BLaER1 (cell line): ENCODE data around the gene PROC.
A peak's percentile ranks its signal among the peaks of the same experiment; 100 is the strongest.

ENCODE experiments used
- H3K27ac ChIP-seq: shearing (Covaris generic); formaldehyde crosslinking; 2 replicates; pipeline ENCODE4 v1.8.1; 2022
- H3K27me3 ChIP-seq: shearing (Covaris generic); formaldehyde crosslinking; 2 replicates; pipeline ENCODE4 v1.8.1; 2022
- H3K36me3 ChIP-seq: shearing (Covaris generic); formaldehyde crosslinking; 2 replicates; pipeline ENCODE4 v1.8.1; 2022
- H3K4me1 ChIP-seq: shearing (Covaris generic); formaldehyde crosslinking; 2 replicates; pipeline ENCODE4 v1.8.1; 2022
- H3K4me2 ChIP-seq: shearing (Covaris generic); formaldehyde crosslinking; 2 replicates; pipeline ENCODE4 v1.8.1; 2022
- H3K4me3 ChIP-seq: shearing (Covaris generic); formaldehyde crosslinking; 2 replicates; pipeline ENCODE4 v1.8.1; 2022
- H3K9ac ChIP-seq: shearing (Covaris generic); formaldehyde crosslinking; 2 replicates; pipeline ENCODE4 v1.8.1; 2022
- H3K9me3 ChIP-seq: shearing (Covaris generic); formaldehyde crosslinking; 2 replicates; pipeline ENCODE4 v1.8.1; 2022
- H4K20me1 ChIP-seq: shearing (Covaris generic); formaldehyde crosslinking; 2 replicates; pipeline ENCODE4 v1.8.1; 2022
- Cebpa-rat ChIP-seq: shearing (Covaris generic); IDR thresholded peaks from 2 replicates; pipeline ENCODE4 v1.8.1; 2022

The PROC gene

DNA sequence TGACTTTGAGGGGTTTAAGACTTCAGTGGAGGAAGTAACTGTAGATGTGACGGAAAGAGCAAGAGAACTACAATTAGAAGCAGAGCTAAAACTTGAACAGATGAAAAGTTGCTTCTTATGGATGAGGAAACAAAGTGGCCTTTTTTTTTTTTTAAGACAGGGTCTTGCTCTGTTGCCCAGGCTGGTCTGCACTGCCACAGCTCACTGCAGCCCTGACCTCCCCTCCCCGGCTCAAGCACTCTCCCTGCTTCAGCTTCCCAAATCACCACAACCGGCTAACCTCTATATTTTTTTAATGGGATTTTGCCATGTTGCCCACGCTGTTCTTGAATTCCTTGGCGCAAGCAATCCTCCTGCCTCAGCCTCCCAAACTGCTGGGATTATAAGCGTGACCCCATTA lies 33.7 kb upstream of the PROC start:
- H3K27me3 ChIP-seq = no peaks in the 10 kb centered on the region
- no peak overlapping the region for H3K4me3 ChIP-seq
- H4K20me1 ChIP-seq = peaks cover 74% of the 10 kb centered on the region
- H3K9me3 ChIP-seq = peaks cover 6% of the 10 kb centered on the region; the same call in 1 of the 2 replicates
- peaks cover 41% of the 10 kb centered on the region for H3K4me1 ChIP-seq
- peaks cover 16% of the 10 kb centered on the region; the same call in 1 of the 2 replicates for H3K36me3 ChIP-seq
- H3K9ac ChIP-seq = no peak overlapping the region
- H3K27ac ChIP-seq = no peak overlapping the region
- no peak for TF ChIP-seq Cebpa-rat
- H3K4me2 ChIP-seq = peak overlapping the region; percentile 89; the same call in 1 of the 2 replicates

DNA sequence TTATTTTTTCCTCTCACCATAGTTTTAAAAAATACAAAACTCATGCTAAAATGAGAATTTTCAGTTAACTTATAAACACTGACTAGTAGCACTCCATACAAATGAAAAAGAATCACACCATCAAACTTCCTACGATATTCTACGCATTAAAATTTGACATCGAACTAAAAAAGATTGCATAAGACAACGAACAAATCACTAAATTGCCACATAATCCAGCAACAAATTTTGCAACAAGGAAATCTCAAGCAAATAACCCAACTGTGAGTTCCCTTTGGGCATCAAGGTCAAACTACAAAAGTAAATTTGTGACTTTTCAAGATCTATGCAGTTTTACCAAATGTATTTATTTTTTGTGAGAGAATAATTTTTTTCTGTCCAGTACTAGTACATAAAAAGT lies 32.0 kb upstream of the PROC start:
- peaks cover 57% of the 10 kb centered on the region for H3K4me1 ChIP-seq

GRCh38 chr2:127386764-127387654 lies 31.2 kb upstream of the PROC start:
- H3K27me3 ChIP-seq = no peaks in the 10 kb centered on the region
- peak overlapping the region; percentile 99 for H3K9ac ChIP-seq
- TF ChIP-seq Cebpa-rat = no peak
- peaks cover 57% of the 10 kb centered on the region for H3K4me1 ChIP-seq
- peak overlapping the region; percentile 89 for H3K4me2 ChIP-seq
- peaks cover 51% of the 10 kb centered on the region for H4K20me1 ChIP-seq
- H3K9me3 ChIP-seq = no peaks in the 10 kb centered on the region
- peak overlapping the region; percentile 99 for H3K27ac ChIP-seq
- peak overlapping the region; percentile 99 for H3K4me3 ChIP-seq
- peaks cover 10% of the 10 kb centered on the region; the same call in 1 of the 2 replicates for H3K36me3 ChIP-seq

More for the DNA sequence above, 32.0 kb upstream of the PROC start:
- no peak for TF ChIP-seq Cebpa-rat
- H4K20me1 ChIP-seq = peaks cover 59% of the 10 kb centered on the region
- H3K27ac ChIP-seq = no peak overlapping the region
- H3K27me3 ChIP-seq = no peaks in the 10 kb centered on the region
- H3K9me3 ChIP-seq = no peaks in the 10 kb centered on the region
- peaks cover 10% of the 10 kb centered on the region; the same call in 1 of the 2 replicates for H3K36me3 ChIP-seq
- peak overlapping the region; percentile 99 for H3K4me3 ChIP-seq
- peak overlapping the region; percentile 99; the same call in 1 of the 2 replicates for H3K9ac ChIP-seq
- H3K4me2 ChIP-seq = peak overlapping the region; percentile 89

DNA sequence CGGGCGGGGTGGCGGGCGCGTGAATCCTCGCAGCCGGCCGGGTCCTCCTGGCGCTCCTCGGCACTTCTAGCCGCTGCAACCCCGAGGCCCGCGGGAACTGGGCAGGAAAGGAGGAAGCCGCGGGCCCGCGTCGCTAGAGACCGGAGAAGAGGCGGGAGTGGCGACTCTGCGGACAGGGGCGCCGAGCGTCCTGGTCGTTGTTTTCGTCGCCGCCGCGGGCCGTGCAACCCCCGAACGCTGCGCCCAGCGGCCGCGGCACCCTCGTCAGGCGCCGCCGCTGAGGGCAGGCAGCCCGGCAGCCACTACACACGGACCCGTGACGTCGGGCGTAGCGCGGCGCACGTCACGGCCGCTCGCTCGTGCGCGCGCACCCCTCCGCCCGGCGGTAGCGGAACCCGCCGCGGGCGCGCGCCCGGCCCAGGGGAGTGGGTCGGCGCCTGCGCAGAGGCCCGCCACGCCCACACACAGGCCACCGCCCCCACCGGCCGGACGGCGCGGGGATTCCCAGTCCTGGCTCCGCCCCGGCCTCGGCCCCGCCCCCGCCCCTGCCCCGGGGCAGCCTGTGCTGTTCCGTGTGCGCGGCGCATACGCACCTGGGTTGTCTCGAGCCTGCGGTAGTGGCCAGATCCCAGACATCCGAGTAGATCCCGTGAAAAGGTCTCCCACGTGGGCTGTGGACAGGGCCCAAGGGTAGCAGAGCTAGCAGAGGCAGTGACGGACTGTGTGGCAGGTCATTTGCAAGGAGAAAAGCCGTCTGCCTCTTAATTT lies 30.4 kb upstream of the PROC start, which contains the start of gene MAP3K2:
MAP3K2 (minus strand) TSS at position 321 of the 768 bp plus-strand sequence. CDS start 44,846 bp downstream, outside the sequence.
- H3K27me3 ChIP-seq = no peaks in the 10 kb centered on the region
- TF ChIP-seq Cebpa-rat = no peak
- H3K4me1 ChIP-seq = peaks cover 57% of the 10 kb centered on the region
- H3K36me3 ChIP-seq = peaks cover 10% of the 10 kb centered on the region; the same call in 1 of the 2 replicates
- H3K4me2 ChIP-seq = peak within 1 kb of the TSS; percentile 89
- peak within 1 kb of the TSS; percentile 99 for H3K4me3 ChIP-seq
- H3K9me3 ChIP-seq = no peaks in the 10 kb centered on the region
- peak within 1 kb of the TSS; percentile 99 for H3K9ac ChIP-seq
- H3K27ac ChIP-seq = peak within 1 kb of the TSS; percentile 99
- peaks cover 43% of the 10 kb centered on the region for H4K20me1 ChIP-seq

DNA sequence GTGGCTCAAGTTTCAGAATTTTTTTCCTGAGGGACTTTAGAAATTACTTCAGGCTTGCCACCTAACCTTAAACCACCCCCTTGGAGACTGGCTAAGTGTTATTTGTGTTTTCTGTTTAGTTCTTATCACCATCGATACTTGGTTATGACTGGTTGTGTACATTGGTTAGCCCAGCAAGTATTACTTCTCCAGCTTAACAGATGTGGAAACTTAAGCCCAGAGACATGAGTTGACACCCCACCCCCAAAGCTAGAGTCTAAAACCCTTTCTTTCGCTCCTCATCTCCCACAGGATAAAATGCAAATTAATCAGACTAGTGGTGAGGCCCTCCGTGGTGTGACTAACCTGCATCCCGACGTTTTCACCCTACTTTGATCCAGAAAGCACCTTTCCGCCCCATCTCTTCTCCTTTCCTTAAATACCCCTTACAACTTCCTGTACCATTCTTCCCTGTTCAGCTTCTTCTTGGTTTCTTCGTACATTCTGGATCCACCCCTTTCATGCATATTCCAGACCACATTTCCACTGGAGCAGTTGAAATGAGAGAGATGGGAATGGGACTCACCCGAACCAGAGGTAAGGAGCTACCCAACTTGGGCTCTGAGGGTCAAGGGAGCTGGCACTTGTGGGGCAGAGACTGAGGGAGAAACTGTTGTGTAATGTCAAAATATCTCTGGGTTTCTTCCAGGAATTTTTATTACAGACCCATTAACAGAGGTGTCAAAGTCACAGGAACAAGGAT lies 29.6 kb upstream of the PROC start:
- H4K20me1 ChIP-seq = peaks cover 36% of the 10 kb centered on the region
- peak overlapping the region; percentile 99 for H3K27ac ChIP-seq
- H3K4me1 ChIP-seq = peaks cover 57% of the 10 kb centered on the region
- no peaks in the 10 kb centered on the region for H3K27me3 ChIP-seq
- peak overlapping the region; percentile 89 for H3K4me2 ChIP-seq
- H3K9me3 ChIP-seq = no peaks in the 10 kb centered on the region
- TF ChIP-seq Cebpa-rat = no peak
- H3K4me3 ChIP-seq = peak overlapping the region; percentile 99
- peaks cover 10% of the 10 kb centered on the region; the same call in 1 of the 2 replicates for H3K36me3 ChIP-seq
- peak overlapping the region; percentile 77 for H3K9ac ChIP-seq

GRCh38 chr2:127389778-127390435 lies 28.3 kb upstream of the PROC start:
- Histone ChIP-seq H3K27me3 (no peaks in the 10 kb centered on the region), H3K9ac (no peak overlapping the region), H3K9me3 (no peaks in the 10 kb centered on the region), H3K27ac (no peak overlapping the region), H4K20me1 (peaks cover 22% of the 10 kb centered on the region), H3K4me2 (peak overlapping the region; percentile 89), H3K4me3 (no peak overlapping the region), H3K4me1 (peaks cover 51% of the 10 kb centered on the region), H3K36me3 (peaks cover 3% of the 10 kb centered on the region; the same call in 1 of the 2 replicates)
- no peak for TF ChIP-seq Cebpa-rat

- no peak overlapping the region for H3K27ac ChIP-seq
- H3K4me2 ChIP-seq = no peak overlapping the region
- H4K20me1 ChIP-seq = no peaks in the 10 kb centered on the region
- H3K4me1 ChIP-seq = peaks cover 30% of the 10 kb centered on the region
- no peaks in the 10 kb centered on the region for H3K27me3 ChIP-seq
- H3K36me3 ChIP-seq = no peaks in the 10 kb centered on the region
- no peaks in the 10 kb centered on the region for H3K9me3 ChIP-seq
- no peak overlapping the region for H3K4me3 ChIP-seq
- TF ChIP-seq Cebpa-rat = no peak
- H3K9ac ChIP-seq = no peak overlapping the region
Observed at GRCh38 chr2:127392133-127392827, 25.9 kb upstream of the PROC start.

DNA sequence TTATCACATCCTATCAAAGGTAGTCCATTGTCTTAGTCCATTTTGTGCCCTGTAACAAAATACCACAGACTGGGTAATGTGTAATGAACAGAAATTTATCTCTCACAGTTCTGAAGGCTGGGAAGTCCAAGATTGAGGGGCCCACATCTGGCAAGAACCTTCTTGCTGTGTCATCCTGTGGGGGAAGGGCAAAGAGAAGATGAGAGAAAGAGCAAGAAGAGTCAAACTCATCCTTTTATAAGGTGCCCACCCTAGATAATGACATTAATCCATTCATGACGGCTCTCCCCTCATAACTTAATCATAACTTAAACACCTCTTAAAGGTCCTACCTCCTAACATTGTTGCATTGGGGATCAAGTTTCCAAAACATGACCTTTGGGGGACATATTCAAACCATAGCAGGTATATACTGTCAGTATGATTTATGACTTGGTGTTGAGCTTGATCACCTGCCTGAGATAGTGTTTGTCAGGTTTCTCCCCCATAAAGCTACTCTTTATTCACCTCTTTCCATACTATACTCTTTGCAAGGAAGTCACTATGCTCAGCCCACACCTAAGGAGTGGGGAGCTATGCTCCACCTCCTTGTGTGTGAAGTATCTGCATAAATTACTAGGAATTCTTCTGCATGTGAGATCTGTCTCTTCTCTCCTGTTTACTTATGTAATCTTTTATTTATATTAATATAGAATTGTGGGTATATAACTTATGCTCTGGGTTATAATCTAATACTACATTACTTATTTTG lies 25.2 kb upstream of the PROC start:
- no peaks in the 10 kb centered on the region for H3K9me3 ChIP-seq
- H3K36me3 ChIP-seq = no peaks in the 10 kb centered on the region
- no peak overlapping the region for H3K4me2 ChIP-seq
- TF ChIP-seq Cebpa-rat = no peak
- peaks cover 30% of the 10 kb centered on the region for H3K4me1 ChIP-seq
- no peak overlapping the region for H3K27ac ChIP-seq
- H3K27me3 ChIP-seq = no peaks in the 10 kb centered on the region
- H4K20me1 ChIP-seq = no peaks in the 10 kb centered on the region
- H3K4me3 ChIP-seq = no peak overlapping the region
- no peak overlapping the region for H3K9ac ChIP-seq
